ENCODE data around the gene JMJD1C. TPM values are rescaled to one million over a fixed set of nuclear protein-coding genes. Genes with fewer than 3 reads are reported as not detected.

Gene JMJD1C
- total and polyA plus RNA-seq, 3 donors from 2014 or later: 29.7 to 111 (median 94.6) TPM

- no peaks in the 10 kb centered on the region for H3K9me3 ChIP-seq
- TF ChIP-seq, protein P1, sequence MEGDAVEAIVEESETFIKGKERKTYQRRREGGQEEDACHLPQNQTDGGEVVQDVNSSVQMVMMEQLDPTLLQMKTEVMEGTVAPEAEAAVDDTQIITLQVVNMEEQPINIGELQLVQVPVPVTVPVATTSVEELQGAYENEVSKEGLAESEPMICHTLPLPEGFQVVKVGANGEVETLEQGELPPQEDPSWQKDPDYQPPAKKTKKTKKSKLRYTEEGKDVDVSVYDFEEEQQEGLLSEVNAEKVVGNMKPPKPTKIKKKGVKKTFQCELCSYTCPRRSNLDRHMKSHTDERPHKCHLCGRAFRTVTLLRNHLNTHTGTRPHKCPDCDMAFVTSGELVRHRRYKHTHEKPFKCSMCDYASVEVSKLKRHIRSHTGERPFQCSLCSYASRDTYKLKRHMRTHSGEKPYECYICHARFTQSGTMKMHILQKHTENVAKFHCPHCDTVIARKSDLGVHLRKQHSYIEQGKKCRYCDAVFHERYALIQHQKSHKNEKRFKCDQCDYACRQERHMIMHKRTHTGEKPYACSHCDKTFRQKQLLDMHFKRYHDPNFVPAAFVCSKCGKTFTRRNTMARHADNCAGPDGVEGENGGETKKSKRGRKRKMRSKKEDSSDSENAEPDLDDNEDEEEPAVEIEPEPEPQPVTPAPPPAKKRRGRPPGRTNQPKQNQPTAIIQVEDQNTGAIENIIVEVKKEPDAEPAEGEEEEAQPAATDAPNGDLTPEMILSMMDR (IDR thresholded peaks at IDR 0.05): no peak
- no peak for TF ChIP-seq POLR2A (IDR thresholded peaks at IDR 0.05)
- intact Hi-C loops (cut with DNase I; ENCODE audit: low total_unique reads): no loop called here
- peaks cover 24% of the 10 kb centered on the region for H3K4me1 ChIP-seq
- H3K36me3 ChIP-seq (ENCODE audit: low read depth, missing control alignments): no peaks in the 10 kb centered on the region
- H3K27ac ChIP-seq: peak overlapping the region; percentile 78 to 89
- peak overlapping the region; percentile 6 to 27 for H3K4me3 ChIP-seq
- no peaks in the 10 kb centered on the region for H3K27me3 ChIP-seq
- DNase-seq: no peak
Observed at GRCh38 chr10:63264617-63265221, 201.1 kb downstream of the JMJD1C start.

- no peak for DNase-seq
- H3K4me3 ChIP-seq: no peak overlapping the region
- intact Hi-C loops (cut with DNase I; ENCODE audit: low total_unique reads): no loop called here
- TF ChIP-seq POLR2A (IDR thresholded peaks at IDR 0.05): no peak
- TF ChIP-seq, protein P1 (IDR thresholded peaks at IDR 0.05): no peak
- H3K27me3 ChIP-seq: no peaks in the 10 kb centered on the region
- peaks cover 36% of the 10 kb centered on the region for H3K4me1 ChIP-seq
- no peaks in the 10 kb centered on the region for H3K9me3 ChIP-seq
- H3K27ac ChIP-seq: peak overlapping the region; percentile 0 to 21
- 64 to 66% methylated on average over 5 of the region's 5 CpGs for WGBS, 2 donors
- H3K36me3 ChIP-seq (ENCODE audit: low read depth, missing control alignments): no peaks in the 10 kb centered on the region
Observed at GRCh38 chr10:63262430-63263073, 203.2 kb downstream of the JMJD1C start.

DNA sequence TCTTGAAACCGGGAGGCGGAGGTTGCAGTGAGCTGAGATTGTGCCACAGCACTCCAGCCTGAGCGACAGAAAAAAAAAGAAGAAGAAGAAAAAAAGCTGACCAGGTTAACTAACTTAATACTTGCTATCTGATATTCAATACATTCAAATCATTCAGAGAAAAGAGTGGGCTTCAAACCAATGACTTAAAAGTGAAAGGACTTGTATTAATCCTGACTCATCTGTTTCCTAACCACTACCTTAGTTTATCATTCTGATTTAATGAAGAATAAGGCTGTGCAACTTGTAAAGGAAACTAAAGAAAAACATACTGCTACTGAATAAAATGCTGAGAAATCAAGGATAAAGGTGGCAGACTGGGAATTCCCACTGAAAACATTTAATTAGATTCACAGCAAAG is 204.3 kb downstream of the JMJD1C start:
- no peak for DNase-seq
- no peaks in the 10 kb centered on the region for H3K9me3 ChIP-seq
- intact Hi-C loops (cut with DNase I; ENCODE audit: low total_unique reads): no loop called here
- peaks cover 39% of the 10 kb centered on the region for H3K4me1 ChIP-seq
- TF ChIP-seq POLR2A (IDR thresholded peaks at IDR 0.05): no peak
- TF ChIP-seq, protein P1 (IDR thresholded peaks at IDR 0.05): no peak
- H3K36me3 ChIP-seq (ENCODE audit: low read depth, missing control alignments): no peaks in the 10 kb centered on the region
- H3K27ac ChIP-seq: peak overlapping the region in 1 of 2 donors; percentile 0
- H3K4me3 ChIP-seq: no peak overlapping the region
- WGBS, 2 donors: 90 to 100% methylated on average over 3 of the region's 3 CpGs
- no peaks in the 10 kb centered on the region for H3K27me3 ChIP-seq

- no peaks in the 10 kb centered on the region for H3K27me3 ChIP-seq
- H3K4me3 ChIP-seq: no peak overlapping the region
- H3K36me3 ChIP-seq (ENCODE audit: low read depth, missing control alignments): no peaks in the 10 kb centered on the region
- no peak for TF ChIP-seq POLR2A (IDR thresholded peaks at IDR 0.05)
- TF ChIP-seq, protein P1 (IDR thresholded peaks at IDR 0.05): no peak
- 76 to 91% methylated on average over 3 of the region's 3 CpGs for WGBS, 2 donors
- DNase-seq: no peak
- intact Hi-C loops (cut with DNase I; ENCODE audit: low total_unique reads): no loop called here
- no peaks in the 10 kb centered on the region for H3K9me3 ChIP-seq
- H3K4me1 ChIP-seq: peaks cover 36% of the 10 kb centered on the region
- no peak overlapping the region for H3K27ac ChIP-seq
Observed at GRCh38 chr10:63260860-63261251, 204.9 kb downstream of the JMJD1C start.
